CD14-positive monocyte (primary cell): Measurements from ENCODE around the gene ATE1. TPM values are rescaled to one million over a fixed set of nuclear protein-coding genes. Genes with fewer than 3 reads are reported as not detected.

ENCODE experiments used
- DNase-seq, 3 donors: peaks; one replicate each; pipeline ENCODE4 v3.0.0-alpha.2; 2011 to 2022
- H2AFZ ChIP-seq: 2 replicates; pipeline ENCODE4 v1.6.0; 2012; ENCODE audit warnings: mild to moderate bottlenecking, low read depth, low read length, inconsistent platforms; ENCODE audit not compliant: insufficient read depth, poor library complexity, severe bottlenecking
- H3K27ac ChIP-seq, 2 donors: 1 replicate in 1 of 2; 2 replicates in 1 of 2; pipeline ENCODE4 v1.5.1; 2012 to 2013; ENCODE audit warnings: low read length in 2 of 2, control low read depth in 1 of 2, inconsistent platforms in 1 of 2, low read depth in 1 of 2, mild to moderate bottlenecking in 1 of 2
- H3K27me3 ChIP-seq, 2 donors: one replicate each; pipeline versions ENCODE4 v1.6.0 to v1.6.1; 2011 to 2013; ENCODE audit warnings: low read length in 2 of 2; ENCODE audit not compliant: control insufficient read depth in 2 of 2, insufficient read depth in 2 of 2
- H3K36me3 ChIP-seq, 2 donors: replicated peaks in 1 of 2; 1 replicate in 1 of 2; 2 replicates in 1 of 2; pipeline versions ENCODE4 v1.5.1 to v1.6.1; 2012 to 2013; ENCODE audit warnings: low read length in 2 of 2, control low read depth in 1 of 2, inconsistent platforms in 1 of 2, mild to moderate bottlenecking in 1 of 2; ENCODE audit not compliant: insufficient read depth in 2 of 2, control insufficient read depth in 1 of 2
- H3K4me1 ChIP-seq, 2 donors: 1 replicate in 1 of 2; 2 replicates in 1 of 2; pipeline versions ENCODE4 v1.5.1 to v1.6.1; 2012 to 2013; ENCODE audit warnings: low read length in 2 of 2, control low read depth in 1 of 2, inconsistent platforms in 1 of 2, mild to moderate bottlenecking in 1 of 2, moderate library complexity in 1 of 2; ENCODE audit not compliant: insufficient read depth in 2 of 2, control insufficient read depth in 1 of 2
- H3K4me2 ChIP-seq: replicated peaks from 2 replicates; pipeline ENCODE3; 2012; ENCODE audit warnings: low read length, moderate library complexity, mild to moderate bottlenecking; ENCODE audit not compliant: poor library complexity, severe bottlenecking; ENCODE audit errors: extremely low read depth
- H3K4me3 ChIP-seq, 3 experiments: fragments of 200-600 bp in 1 of 3; sonication (generic) in 1 of 3; replicated peaks in 1 of 3; 1 replicate in 2 of 3; 2 replicates in 1 of 3; pipeline ENCODE4 v1.5.1; 2011 to 2013; ENCODE audit warnings: low read length in 3 of 3, mild to moderate bottlenecking in 3 of 3, control low read depth in 2 of 3, low read depth in 2 of 3, inconsistent platforms in 1 of 3, moderate library complexity in 1 of 3
- H3K79me2 ChIP-seq: 2 replicates; pipeline ENCODE4 v1.6.0; 2012; ENCODE audit warnings: mild to moderate bottlenecking, control low read depth, inconsistent platforms, low read length, moderate library complexity; ENCODE audit not compliant: insufficient read depth
- H3K9ac ChIP-seq: 2 replicates; pipeline ENCODE4 v1.6.0; 2017; ENCODE audit warnings: low read length, mild to moderate bottlenecking; ENCODE audit not compliant: insufficient read depth, poor library complexity, severe bottlenecking
- H3K9me3 ChIP-seq, 2 donors: replicated peaks in 1 of 2; 1 replicate in 1 of 2; 2 replicates in 1 of 2; pipeline versions ENCODE4 v1.5.1 to v1.6.1; 2012 to 2013; ENCODE audit warnings: low read length in 2 of 2, control low read depth in 1 of 2; ENCODE audit not compliant: control insufficient read depth in 1 of 2, insufficient read depth in 1 of 2
- H4K20me1 ChIP-seq: 2 replicates; pipeline ENCODE4 v1.6.0; 2012; ENCODE audit warnings: mild to moderate bottlenecking, low read length, control low read depth, moderate library complexity; ENCODE audit not compliant: insufficient read depth
- H3K27ac Mint-ChIP-seq, 7 donors: one replicate each; pipeline ENCODE4 v1.8.0; 2020; ENCODE audit warnings: mild to moderate bottlenecking in 7 of 7, mixed read lengths in 7 of 7, moderate library complexity in 6 of 7, inconsistent platforms in 2 of 7
- H3K27me3 Mint-ChIP-seq, 3 donors: one replicate each; pipeline ENCODE4 v1.8.0; 2021 to 2022; ENCODE audit warnings: low read depth in 3 of 3, mild to moderate bottlenecking in 3 of 3, mixed read lengths in 3 of 3, moderate library complexity in 3 of 3, inconsistent platforms in 1 of 3
- H3K36me3 Mint-ChIP-seq, 2 donors: one replicate each; pipeline ENCODE4 v1.8.0; 2020; ENCODE audit warnings: mixed read lengths in 2 of 2, inconsistent platforms in 1 of 2, mild to moderate bottlenecking in 1 of 2
- H3K4me1 Mint-ChIP-seq: one replicate; pipeline ENCODE4 v1.8.0; 2020; ENCODE audit warnings: mild to moderate bottlenecking, mixed read lengths
- H3K4me3 Mint-ChIP-seq, 2 donors: one replicate each; pipeline ENCODE4 v1.8.0; 2020; ENCODE audit warnings: mild to moderate bottlenecking in 2 of 2, mixed read lengths in 2 of 2, moderate library complexity in 1 of 2
- H3K9me3 Mint-ChIP-seq, 7 donors: one replicate each; pipeline ENCODE4 v1.8.0; 2020 to 2022; ENCODE audit warnings: mixed read lengths in 7 of 7, mild to moderate bottlenecking in 6 of 7, moderate library complexity in 6 of 7, inconsistent platforms in 2 of 7
- WGBS: methylation state at CpG from one replicate; pipeline ENCODE4 v1.1.5; 2013; ENCODE audit warnings: missing lambda C conversion rate; ENCODE audit not compliant: insufficient coverage; 5-methylcytosine and 5-hydroxymethylcytosine counted together
- intact Hi-C, 2 donors: fragments of 100-400 bp; cut with micrococcal nuclease; formaldehyde crosslinking; loops; one replicate each; pipeline versions ENCODE4 v1.15.0 to v1.15.1; 2023
- polyA plus RNA-seq, 3 donors: library from polyadenylated mRNA; depleted of rRNA in 1 of 3; unstranded in 2 of 3; stranded (reverse) in 1 of 3; fragments of 300-500 nt in 2 of 3; fragments of >200 nt in 1 of 3; fragmentation: Illumina TruSeq in 2 of 3; gene quantifications; 1 replicate in 2 of 3; 2 replicates in 1 of 3; pipeline ENCODE4 v1.2.3, GENCODE V29; 2012 to 2021
- TF ChIP-seq, protein P1 (sequence below): fragments of 200-600 bp; IDR thresholded peaks from one replicate; pipeline ENCODE4 v1.8.0; 2022; ENCODE audit warnings: antibody characterized with exemption, mild to moderate bottlenecking

The ATE1 gene
- polyA plus RNA-seq, 3 donors: 9.2 to 19.5 (median 15.8) TPM

DNA sequence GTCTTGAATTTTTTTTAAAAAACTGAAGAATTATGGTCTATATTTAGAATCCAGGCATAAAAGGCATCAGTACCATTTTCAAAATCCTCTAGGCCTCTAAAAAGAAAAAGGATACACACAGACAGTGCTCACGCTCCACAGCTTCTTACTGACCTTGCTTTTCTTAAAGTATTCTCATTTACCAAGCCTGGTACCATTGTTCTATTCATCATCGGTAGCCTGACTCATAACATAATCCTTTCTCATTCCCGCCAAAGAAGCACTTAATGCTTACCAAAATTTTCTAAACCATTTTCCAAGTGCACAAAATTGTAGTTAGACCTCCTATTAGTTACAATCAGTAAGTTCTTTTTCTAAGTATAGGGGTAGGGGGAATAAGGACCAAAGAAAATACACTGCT is 54.6 kb downstream of the ATE1 start:
- Histone ChIP-seq H3K4me2 (no peak overlapping the region), H3K79me2 (no peaks in the 10 kb centered on the region), H3K9me3 (no peaks in the 10 kb centered on the region), H3K27me3 (no peaks in the 10 kb centered on the region), H3K4me1 (no peaks in the 10 kb centered on the region), H3K9ac (no peak overlapping the region), H3K4me3 (no peak overlapping the region), H4K20me1 (no peaks in the 10 kb centered on the region), H3K27ac (no peak overlapping the region), H2AFZ (no peak overlapping the region), H3K36me3 (peaks cover 16 to 26% of the 10 kb centered on the region in 2 donors)
- no peak overlapping the region for H3K27ac Mint-ChIP-seq
- H3K27me3 Mint-ChIP-seq: no peaks in the 10 kb centered on the region
- no peak overlapping the region for H3K4me3 Mint-ChIP-seq
- WGBS: 100% methylated on average over 2 of the region's 3 CpGs
- intact Hi-C loops: no loop called here
- DNase-seq: no peak
- peaks cover 0 to 3% (median 0%) of the 10 kb centered on the region in 7 donors for H3K9me3 Mint-ChIP-seq
- peaks cover 33 to 36% of the 10 kb centered on the region in 2 donors for H3K36me3 Mint-ChIP-seq
- H3K4me1 Mint-ChIP-seq: no peaks in the 10 kb centered on the region
- TF ChIP-seq, protein P1, sequence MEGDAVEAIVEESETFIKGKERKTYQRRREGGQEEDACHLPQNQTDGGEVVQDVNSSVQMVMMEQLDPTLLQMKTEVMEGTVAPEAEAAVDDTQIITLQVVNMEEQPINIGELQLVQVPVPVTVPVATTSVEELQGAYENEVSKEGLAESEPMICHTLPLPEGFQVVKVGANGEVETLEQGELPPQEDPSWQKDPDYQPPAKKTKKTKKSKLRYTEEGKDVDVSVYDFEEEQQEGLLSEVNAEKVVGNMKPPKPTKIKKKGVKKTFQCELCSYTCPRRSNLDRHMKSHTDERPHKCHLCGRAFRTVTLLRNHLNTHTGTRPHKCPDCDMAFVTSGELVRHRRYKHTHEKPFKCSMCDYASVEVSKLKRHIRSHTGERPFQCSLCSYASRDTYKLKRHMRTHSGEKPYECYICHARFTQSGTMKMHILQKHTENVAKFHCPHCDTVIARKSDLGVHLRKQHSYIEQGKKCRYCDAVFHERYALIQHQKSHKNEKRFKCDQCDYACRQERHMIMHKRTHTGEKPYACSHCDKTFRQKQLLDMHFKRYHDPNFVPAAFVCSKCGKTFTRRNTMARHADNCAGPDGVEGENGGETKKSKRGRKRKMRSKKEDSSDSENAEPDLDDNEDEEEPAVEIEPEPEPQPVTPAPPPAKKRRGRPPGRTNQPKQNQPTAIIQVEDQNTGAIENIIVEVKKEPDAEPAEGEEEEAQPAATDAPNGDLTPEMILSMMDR: no peak

DNA sequence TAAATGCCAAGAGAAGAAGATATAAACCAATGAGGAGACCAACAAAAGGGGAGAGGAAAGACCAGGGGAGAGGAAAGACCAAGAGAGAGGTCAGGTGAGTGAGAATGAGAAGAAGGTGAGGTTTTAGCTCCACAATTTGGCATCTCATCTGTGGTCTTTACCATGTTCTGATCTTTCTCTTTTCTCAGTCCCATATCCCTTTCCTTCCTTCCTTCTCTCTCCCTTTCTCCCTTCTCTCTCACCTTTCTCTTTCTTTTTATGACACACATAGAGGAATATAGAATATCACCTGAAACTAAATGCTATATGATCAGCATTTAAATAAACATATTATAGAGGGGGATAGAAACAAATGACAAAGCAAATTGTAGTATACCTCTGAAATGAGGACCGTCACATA is 57.4 kb downstream of the ATE1 start:
- Histone ChIP-seq H3K4me2 (no peak overlapping the region), H3K27me3 (no peaks in the 10 kb centered on the region), H3K9me3 (no peaks in the 10 kb centered on the region), H3K4me1 (no peaks in the 10 kb centered on the region), H4K20me1 (no peaks in the 10 kb centered on the region), H3K9ac (no peak overlapping the region), H3K27ac (no peak overlapping the region), H3K79me2 (no peaks in the 10 kb centered on the region), H3K4me3 (no peak overlapping the region), H2AFZ (no peak overlapping the region), H3K36me3 (peaks cover 20 to 28% of the 10 kb centered on the region in 2 donors)
- intact Hi-C loops: no loop called here
- Mint-ChIP-seq H3K27me3 (peaks cover 0 to 2% (median 0%) of the 10 kb centered on the region in 3 donors), H3K27ac (peak overlapping the region in 1 of 7 donors; percentile 41), H3K4me1 (no peaks in the 10 kb centered on the region), H3K4me3 (no peak overlapping the region), H3K9me3 (no peaks in the 10 kb centered on the region), H3K36me3 (peaks cover 36 to 40% of the 10 kb centered on the region in 2 donors)
- TF ChIP-seq, protein P1: no peak
- WGBS: no CpG with 5 or more reads among the region's 1 CpG
- no peak for DNase-seq
